Measurements from ENCODE around the gene FUCA1.

FUCA1 gene

GRCh38 chr1:23869051-23869450 is 961 bp upstream of the FUCA1 start:
- Mint-ChIP-seq H3K27ac (no peak overlapping the region), H3K9me3 (peaks cover 9% of the 10 kb centered on the region), H3K27me3 (ENCODE audit: low read depth, poor library complexity) (peaks cover 84% of the 10 kb centered on the region), H3K36me3 (ENCODE audit: low read depth) (no peaks in the 10 kb centered on the region), H3K4me1 (peaks cover 17% of the 10 kb centered on the region), H3K4me3 (no peak overlapping the region)
- TF ChIP-seq, protein P1, sequence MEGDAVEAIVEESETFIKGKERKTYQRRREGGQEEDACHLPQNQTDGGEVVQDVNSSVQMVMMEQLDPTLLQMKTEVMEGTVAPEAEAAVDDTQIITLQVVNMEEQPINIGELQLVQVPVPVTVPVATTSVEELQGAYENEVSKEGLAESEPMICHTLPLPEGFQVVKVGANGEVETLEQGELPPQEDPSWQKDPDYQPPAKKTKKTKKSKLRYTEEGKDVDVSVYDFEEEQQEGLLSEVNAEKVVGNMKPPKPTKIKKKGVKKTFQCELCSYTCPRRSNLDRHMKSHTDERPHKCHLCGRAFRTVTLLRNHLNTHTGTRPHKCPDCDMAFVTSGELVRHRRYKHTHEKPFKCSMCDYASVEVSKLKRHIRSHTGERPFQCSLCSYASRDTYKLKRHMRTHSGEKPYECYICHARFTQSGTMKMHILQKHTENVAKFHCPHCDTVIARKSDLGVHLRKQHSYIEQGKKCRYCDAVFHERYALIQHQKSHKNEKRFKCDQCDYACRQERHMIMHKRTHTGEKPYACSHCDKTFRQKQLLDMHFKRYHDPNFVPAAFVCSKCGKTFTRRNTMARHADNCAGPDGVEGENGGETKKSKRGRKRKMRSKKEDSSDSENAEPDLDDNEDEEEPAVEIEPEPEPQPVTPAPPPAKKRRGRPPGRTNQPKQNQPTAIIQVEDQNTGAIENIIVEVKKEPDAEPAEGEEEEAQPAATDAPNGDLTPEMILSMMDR (IDR thresholded peaks at IDR 0.05), result no peak
- DNase-seq, result no peak

DNA sequence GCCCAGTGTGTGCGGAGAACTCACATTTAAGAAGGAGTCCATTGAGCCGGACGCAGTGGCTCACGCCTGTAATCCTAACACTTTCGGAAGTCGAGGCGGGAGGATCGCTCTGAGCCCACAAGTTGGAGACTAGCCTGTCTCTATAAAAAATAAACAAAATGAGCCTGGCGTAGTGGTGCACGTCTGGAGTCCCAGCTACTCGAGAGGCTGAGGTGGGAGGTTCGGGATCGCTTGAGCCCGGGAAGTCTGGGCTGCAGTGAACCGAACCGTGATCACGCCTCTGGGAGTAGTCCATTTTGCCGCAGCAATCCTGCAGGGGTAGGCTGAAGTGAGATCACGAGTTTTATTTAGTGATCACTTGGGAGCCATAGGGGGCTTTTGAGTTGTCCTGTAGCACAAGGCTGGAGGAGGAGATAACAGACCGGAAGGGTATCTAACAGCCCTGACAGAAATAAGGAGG is 497 bp upstream of the FUCA1 start:
- no peak for DNase-seq
- Mint-ChIP-seq H3K27ac (no peak overlapping the region), H3K36me3 (ENCODE audit: low read depth) (no peaks in the 10 kb centered on the region), H3K4me3 (peak overlapping the region; percentile 81), H3K9me3 (peaks cover 9% of the 10 kb centered on the region), H3K4me1 (peaks cover 17% of the 10 kb centered on the region), H3K27me3 (ENCODE audit: low read depth, poor library complexity) (peaks cover 82% of the 10 kb centered on the region)
- TF ChIP-seq, protein P1 (IDR thresholded peaks at IDR 0.05), result no peak

- H3K4me1 Mint-ChIP-seq, result peaks cover 17% of the 10 kb centered on the region
- H3K9me3 Mint-ChIP-seq, result peaks cover 9% of the 10 kb centered on the region
- peaks cover 81% of the 10 kb centered on the region for H3K27me3 Mint-ChIP-seq (ENCODE audit: low read depth, poor library complexity)
- no peak for DNase-seq
- H3K4me3 Mint-ChIP-seq, result peak overlapping the region; percentile 81
- no peaks in the 10 kb centered on the region for H3K36me3 Mint-ChIP-seq (ENCODE audit: low read depth)
- TF ChIP-seq, protein P1 (IDR thresholded peaks at IDR 0.05), result no peak
- H3K27ac Mint-ChIP-seq, result no peak overlapping the region
Observed at GRCh38 chr1:23867542-23867894, 572 bp downstream of the FUCA1 start.

DNA sequence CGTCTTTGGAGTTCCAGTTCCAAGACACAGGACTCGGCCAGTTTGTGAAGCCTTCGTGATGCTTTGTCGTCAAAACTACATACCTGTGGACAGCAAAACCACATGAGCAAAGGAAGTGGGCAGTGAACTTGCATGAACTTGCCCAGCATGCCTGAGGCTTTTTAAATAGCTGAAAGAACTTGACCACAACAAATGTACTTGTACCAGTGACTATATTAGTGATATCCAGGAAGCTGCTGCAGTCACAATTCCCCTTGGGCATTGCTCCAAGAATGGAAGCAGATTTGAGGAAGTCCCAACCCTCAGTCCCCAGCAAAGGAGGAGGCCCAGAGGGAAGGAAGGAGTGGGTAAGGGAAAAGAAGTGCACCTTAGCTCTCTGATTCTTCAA is 2.6 kb downstream of the FUCA1 start:
- Mint-ChIP-seq H3K27me3 (ENCODE audit: low read depth, poor library complexity) (peaks cover 72% of the 10 kb centered on the region), H3K4me3 (no peak overlapping the region), H3K36me3 (ENCODE audit: low read depth) (no peaks in the 10 kb centered on the region), H3K4me1 (peaks cover 17% of the 10 kb centered on the region), H3K9me3 (peaks cover 9% of the 10 kb centered on the region), H3K27ac (no peak overlapping the region)
- DNase-seq, result no peak
- TF ChIP-seq, protein P1 (IDR thresholded peaks at IDR 0.05), result no peak

DNA sequence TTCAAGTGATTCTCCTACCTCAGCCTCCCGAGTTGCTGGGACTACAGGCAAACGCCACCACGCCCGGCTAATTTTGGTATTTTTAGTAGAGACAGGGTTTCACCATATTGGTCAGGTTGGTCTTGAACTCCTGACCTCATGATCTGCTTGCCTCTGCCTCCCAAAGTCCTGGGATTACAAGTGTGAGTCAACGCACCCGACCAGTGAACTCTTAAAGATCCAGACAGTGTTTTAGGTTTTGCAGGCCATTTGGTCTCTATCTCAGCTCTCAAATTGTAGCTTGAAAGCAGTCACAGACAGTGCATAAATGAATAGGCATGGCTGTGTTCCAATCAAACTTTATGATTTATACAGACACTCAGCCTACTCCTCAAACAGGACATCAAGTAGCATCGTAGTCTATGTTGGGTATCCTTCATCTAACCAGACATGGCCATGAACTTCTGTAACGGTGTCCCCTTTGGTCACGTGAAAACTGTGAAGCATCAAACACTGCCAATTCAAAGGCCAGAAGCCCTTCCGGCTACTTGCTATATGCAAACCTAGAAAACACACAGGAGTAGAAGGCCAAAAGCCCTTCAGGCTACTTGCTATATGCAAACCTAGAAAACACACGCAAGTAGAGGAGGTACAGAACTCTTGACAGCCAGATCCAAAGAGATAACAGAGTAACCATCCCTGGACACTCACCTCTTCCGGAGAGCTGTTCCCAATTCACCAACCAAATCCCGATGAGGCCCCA is 3.1 kb downstream of the FUCA1 start:
- H3K27me3 Mint-ChIP-seq (ENCODE audit: low read depth, poor library complexity), result peaks cover 66% of the 10 kb centered on the region
- TF ChIP-seq, protein P1 (IDR thresholded peaks at IDR 0.05), result no peak
- H3K36me3 Mint-ChIP-seq (ENCODE audit: low read depth), result no peaks in the 10 kb centered on the region
- no peak overlapping the region for H3K27ac Mint-ChIP-seq
- H3K4me1 Mint-ChIP-seq, result peaks cover 17% of the 10 kb centered on the region
- H3K9me3 Mint-ChIP-seq, result peaks cover 9% of the 10 kb centered on the region
- no peak for DNase-seq
- no peak overlapping the region for H3K4me3 Mint-ChIP-seq

- Mint-ChIP-seq H3K27ac (no peak overlapping the region), H3K27me3 (ENCODE audit: low read depth, poor library complexity) (peaks cover 43% of the 10 kb centered on the region), H3K4me3 (no peak overlapping the region), H3K36me3 (ENCODE audit: low read depth) (peaks cover 4% of the 10 kb centered on the region), H3K4me1 (peaks cover 6% of the 10 kb centered on the region), H3K9me3 (no peaks in the 10 kb centered on the region)
- TF ChIP-seq, protein P1 (IDR thresholded peaks at IDR 0.05), result no peak
- DNase-seq, result no peak
Observed at GRCh38 chr1:23862640-23863039, 5.5 kb downstream of the FUCA1 start.
